ENCODE results near the gene DLG5.
A peak's percentile ranks its signal among the peaks of the same experiment; 100 is the strongest.
"Not testable (repeated sequence)": the region's sequence is repeated elsewhere in the genome, so short reads cannot be mapped to it uniquely, and the experiment has no call there.

The DLG5 gene

GRCh38 chr10:77768039-77768438 is 158.5 kb downstream of the DLG5 start:
- DNase-seq (ENCODE audit: low spot score) = no peak

GRCh38 chr10:77763453-77764430 is 162.8 kb downstream of the DLG5 start:
- DNase-seq (ENCODE audit: low spot score) = no peak

- DNase-seq (ENCODE audit: low spot score) = not testable (repeated sequence)
Observed at GRCh38 chr10:77758406-77758805, 168.1 kb downstream of the DLG5 start.

- peak; percentile 84 for DNase-seq (ENCODE audit: low spot score)
Observed at GRCh38 chr10:77756319-77757232, 170.0 kb downstream of the DLG5 start.

- no peak for DNase-seq (ENCODE audit: low spot score)
Observed at GRCh38 chr10:77746047-77746707, 180.4 kb downstream of the DLG5 start.

- no peak for DNase-seq (ENCODE audit: low spot score)
Observed at GRCh38 chr10:77744245-77744644, 182.3 kb downstream of the DLG5 start.

GRCh38 chr10:77742172-77742571 is 184.4 kb downstream of the DLG5 start:
- no peak for DNase-seq (ENCODE audit: low spot score)

- DNase-seq (ENCODE audit: low spot score) = no peak
Observed at GRCh38 chr10:77741746-77742145, 184.8 kb downstream of the DLG5 start.

Measured in iPS-NIHi11 (cell line).